GM18507 (cell line): ENCODE results near the gene SIL1.
A peak's percentile ranks its signal among the peaks of the same experiment; 100 is the strongest.
"Not testable (repeated sequence)": the region's sequence is repeated elsewhere in the genome, so short reads cannot be mapped to it uniquely, and the experiment has no call there.

Experiments used
- DNase-seq: peaks from one replicate; pipeline ENCODE4 v3.0.0; 2011; ENCODE audit warnings: low read depth; ENCODE audit not compliant: insufficient read length; ENCODE audit errors: extremely low spot score
- FAIRE-seq: peaks from 2 replicates; lab custom pipeline; 2011; peaks lifted over from hg19 to GRCh38; lab: Jason Lieb, UNC

The SIL1 gene

GRCh38 chr5:139090581-139090980 lies 107.6 kb downstream of the SIL1 start:
- FAIRE-seq (no peak), DNase-seq (no peak)

DNA sequence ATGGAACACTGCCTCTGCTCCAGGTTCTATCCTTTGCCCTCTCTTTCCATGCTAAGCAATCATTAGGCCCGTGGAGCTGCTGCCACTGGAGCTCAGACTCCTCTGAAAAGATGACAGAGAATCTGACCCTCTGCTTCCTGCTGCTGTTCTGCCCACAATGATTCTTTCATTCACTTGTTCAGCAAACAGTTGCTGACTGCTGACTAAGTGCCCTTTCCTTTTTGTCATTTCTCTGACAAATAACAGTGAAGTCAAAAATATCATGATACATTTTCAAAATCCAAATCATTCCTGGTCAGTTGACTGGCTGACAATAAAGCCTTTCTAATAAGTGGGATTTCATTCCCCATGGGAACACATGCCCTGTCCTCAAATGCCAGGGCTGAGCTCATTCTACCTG lies 110.1 kb downstream of the SIL1 start:
- no peak for FAIRE-seq
- DNase-seq, result no peak

GRCh38 chr5:139082813-139083498 lies 115.2 kb downstream of the SIL1 start:
- FAIRE-seq (no peak), DNase-seq (no peak)

GRCh38 chr5:139079991-139080610 lies 118.1 kb downstream of the SIL1 start:
- FAIRE-seq, result no peak

DNA sequence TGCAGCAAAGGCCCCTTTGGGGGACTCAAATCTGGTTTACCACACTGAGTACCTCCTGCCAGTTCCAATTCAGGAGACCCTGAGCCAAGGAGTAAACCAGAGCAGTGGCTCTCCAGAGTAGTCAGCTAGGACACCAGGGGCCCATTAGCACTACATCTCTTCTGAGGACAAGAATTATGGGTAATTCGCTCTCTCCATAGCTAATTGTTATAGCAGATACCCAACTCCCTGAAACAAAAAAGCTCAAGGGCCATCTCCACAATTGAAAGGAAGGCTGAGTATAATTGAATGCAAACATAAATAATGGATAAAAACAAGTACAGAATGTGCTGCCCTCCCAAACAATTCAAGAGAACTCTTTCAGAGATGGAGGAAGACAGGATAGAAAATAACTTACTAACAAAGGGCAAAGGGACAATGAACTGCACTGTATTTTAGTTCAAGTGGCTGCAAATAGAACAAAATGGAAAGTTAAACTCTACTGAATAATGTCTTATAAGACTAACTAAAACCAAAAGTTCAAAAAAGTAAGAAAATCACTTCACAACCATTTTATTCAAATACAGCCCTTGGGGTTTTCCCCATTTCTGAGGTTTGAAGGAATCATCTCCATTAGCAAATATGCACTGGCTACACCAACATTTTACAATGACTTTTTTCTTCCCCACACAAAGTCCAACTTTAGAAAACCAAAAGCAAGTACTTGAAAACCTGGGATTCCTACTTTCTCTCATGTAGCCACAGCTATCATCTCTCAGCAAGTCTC lies 118.8 kb downstream of the SIL1 start:
- DNase-seq (no peak), FAIRE-seq (no peak)

More at GRCh38 chr5:139079991-139080610, 118.1 kb downstream of the SIL1 start:
- no peak for DNase-seq

DNA sequence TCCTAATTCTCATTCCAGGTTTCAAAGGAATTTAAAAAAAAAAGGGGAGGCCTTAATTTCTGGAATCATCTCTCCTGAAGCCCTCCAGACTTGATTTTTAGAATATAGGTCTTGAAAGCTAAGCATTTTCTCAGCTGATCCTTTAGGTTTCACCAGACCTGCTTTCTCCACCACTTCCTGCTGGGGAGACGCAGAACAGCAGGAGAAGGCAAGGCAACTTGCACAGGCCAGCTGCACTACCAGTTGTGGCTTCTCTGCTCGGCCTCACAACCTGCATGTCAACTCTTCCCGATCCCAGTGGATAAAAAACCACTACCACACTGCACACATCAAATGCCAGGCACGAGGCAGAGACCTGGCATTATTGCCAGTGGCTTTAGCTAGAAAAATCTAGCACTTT lies 119.8 kb downstream of the SIL1 start:
- no peak for FAIRE-seq
- DNase-seq, result no peak

- FAIRE-seq, result no peak
- no peak for DNase-seq
Observed at GRCh38 chr5:139077899-139078298, 120.3 kb downstream of the SIL1 start.

DNA sequence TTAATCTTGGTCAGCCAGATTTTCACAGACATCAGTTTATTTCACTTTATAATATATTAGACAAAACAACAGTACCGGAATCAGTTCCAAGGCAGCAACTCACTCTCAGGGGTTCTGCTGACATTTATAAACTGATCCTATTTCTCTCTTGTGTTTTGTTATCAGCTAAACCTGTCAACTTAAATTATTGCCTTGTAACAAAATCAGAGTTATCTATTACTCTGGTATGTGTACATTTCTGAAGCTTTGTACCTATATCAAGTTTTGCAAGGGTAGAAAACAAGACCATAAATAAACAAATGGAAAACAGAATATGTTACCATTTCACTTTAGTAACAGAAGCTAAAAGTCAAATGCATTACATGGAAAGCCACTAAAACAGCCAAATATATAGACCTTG lies 122.1 kb downstream of the SIL1 start:
- DNase-seq (no peak), FAIRE-seq (no peak)

DNA sequence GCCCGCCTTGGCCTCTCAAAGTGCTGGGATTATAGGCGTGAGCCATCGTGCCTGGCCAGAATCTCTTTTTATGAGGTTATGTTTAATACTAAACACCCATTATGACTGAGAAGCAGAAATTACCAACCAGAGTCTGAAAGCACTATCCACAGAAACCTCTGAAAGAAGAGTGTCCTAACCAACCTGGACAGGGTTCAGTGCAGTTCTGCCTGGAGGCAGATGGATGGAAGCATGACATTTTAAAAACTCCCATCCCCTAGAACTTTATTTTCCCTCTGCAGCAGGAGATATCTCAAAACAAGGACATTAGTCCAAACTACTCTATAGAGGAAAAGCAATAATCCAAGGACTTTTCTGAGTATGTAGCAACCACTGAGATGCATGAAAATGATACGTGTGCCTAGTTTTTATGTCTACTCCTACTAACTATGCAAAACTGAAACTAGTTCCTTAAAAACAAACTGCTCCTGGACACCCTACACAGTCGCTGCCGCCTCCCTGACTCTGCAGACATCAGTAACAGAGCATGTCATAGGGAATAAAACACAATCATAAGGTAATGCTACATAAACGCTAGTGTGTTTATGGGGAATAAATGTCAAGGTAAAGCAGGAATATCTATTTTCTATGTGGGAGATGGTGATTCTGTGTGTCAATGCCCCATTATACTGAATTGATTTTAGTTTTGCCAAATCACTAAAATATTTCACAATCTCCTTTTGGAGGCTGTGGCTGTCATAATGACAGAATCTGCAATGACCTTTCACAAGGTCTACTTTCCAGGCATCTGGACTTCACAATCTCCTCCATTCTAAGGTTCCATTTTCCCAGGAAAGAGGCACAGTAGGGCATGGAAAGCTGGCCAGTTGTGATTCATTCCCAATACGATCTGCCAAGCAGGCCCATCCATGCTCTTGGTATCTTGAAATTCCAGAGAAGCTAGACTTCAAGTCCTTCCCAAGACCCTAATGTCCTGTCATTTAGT lies 122.8 kb downstream of the SIL1 start:
- DNase-seq (no peak), FAIRE-seq (no peak)

DNA sequence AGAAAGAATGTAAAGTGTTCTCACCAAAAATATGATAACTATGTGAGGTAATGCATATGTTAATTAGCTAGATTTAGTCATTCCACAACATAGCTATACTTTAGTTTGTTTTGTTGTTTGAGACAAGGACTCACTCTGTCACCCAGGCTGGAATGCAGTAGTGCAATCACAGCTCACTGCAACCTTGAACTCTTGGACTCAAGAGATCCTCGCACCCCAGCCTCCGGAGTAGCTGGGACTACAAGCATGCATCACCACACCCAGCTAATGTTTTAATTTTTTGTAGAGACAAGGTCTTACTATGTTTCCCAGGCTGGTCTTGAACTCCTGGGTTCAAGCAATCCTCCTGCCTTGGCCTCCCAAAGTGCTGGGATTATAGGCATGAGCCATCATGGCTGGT lies 124.2 kb downstream of the SIL1 start:
- not testable (repeated sequence) for FAIRE-seq, DNase-seq

- DNase-seq (no peak), FAIRE-seq (peak; percentile 56)
Observed at GRCh38 chr5:139068494-139069151, 129.5 kb downstream of the SIL1 start.

DNA sequence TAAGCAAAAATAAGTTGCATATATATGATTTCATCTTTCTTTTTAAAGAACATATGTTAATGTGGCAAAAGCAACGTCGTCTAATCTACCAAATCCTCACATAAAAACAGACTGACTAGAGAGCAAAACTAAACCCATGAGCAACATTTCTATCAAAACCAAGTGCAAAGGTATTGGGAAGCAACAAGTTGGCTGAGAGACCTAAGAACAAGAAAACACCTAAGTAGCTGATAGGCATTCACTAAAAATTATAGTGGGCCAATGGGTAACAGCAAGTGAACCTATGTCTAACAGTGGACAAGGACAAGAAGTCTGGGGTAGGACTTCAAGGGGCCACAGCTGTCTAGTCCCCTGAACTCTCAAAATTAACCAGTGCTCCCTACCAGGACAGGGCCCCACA lies 130.1 kb downstream of the SIL1 start:
- no peak for DNase-seq
- FAIRE-seq, result peak; percentile 35

- FAIRE-seq, result no peak
Observed at GRCh38 chr5:139065306-139065705, 132.9 kb downstream of the SIL1 start.

DNA sequence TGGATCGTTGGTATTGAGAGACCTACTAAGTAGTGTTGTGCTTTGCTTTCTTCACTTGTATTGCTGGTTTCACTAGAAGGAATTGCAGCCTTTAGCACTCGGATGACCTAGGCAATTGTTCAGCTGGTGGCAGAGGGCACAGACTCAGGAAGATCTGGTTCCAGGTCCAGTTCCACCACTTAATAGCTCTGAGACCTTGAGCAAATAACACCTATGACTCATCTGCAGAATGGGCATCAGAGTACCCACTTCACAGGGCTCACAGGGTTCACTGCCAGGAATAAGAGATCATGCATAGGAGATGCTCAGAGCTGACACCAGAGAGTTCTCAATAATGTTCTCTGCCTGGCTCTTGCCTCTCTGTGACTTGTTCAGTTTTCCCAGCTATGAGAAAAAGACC lies 133.6 kb downstream of the SIL1 start:
- DNase-seq (no peak), FAIRE-seq (no peak)

More at GRCh38 chr5:139065306-139065705, 132.9 kb downstream of the SIL1 start:
- DNase-seq, result no peak

GRCh38 chr5:139063664-139064054 lies 134.5 kb downstream of the SIL1 start:
- FAIRE-seq (no peak), DNase-seq (no peak)

DNA sequence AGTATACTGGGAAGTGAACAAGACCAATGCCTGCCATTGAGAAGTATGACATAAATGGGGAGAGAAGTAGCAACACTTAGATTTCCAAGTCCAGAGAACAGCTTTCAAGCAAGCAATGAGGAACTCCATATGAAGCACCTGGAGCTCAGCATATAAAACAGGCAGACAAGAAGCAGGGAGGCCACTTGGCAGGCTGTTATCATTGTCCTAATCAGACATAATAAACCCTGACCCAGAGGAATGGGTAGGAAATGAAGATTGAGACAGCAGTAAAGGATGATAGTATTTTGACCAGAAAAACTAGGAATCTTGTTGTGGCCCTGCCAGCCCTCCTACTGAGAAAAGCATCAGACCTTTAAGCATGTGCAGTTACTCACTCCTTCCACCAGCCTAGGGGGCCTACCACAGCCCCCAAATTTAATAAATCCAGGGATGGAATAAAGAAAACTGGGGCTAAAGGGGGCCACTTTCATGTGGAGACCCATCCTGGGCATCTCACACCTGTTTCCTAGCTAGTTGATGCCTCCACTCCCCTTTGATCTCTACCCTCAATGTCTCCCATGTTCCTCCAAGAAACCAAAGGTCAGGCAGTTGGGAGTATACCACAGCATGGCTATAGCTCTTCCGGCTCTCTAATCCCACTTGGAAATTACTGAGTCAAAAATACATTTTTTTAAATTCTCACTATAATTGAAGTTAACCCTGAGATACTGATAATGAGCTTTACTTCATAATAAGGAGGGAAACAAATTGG lies 135.1 kb downstream of the SIL1 start:
- FAIRE-seq (no peak), DNase-seq (no peak)

DNA sequence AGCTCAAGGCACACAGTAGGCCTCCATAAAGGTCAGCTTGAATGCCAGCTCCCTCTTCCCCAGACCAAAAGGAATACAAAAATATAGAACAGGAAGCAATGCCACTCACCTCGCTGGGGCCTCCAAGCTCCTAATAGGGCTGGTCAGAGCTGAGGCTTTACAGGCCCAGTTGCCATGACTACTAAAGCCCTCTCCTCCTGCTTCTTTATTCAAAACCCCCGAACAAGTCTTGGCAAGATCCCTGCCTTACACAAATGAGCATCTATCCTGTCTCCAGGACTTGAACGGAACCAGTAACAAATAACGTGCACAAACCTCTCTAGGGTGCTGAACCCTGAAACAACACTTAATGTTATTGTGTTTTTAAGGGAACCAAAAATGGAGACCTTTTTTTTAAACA lies 136.3 kb downstream of the SIL1 start:
- FAIRE-seq (no peak), DNase-seq (no peak)

- FAIRE-seq, result no peak
- DNase-seq, result no peak
Observed at GRCh38 chr5:139061274-139061673, 136.9 kb downstream of the SIL1 start.
